Measurements from ENCODE around the gene RCCD1. TPM values are rescaled to one million over a fixed set of nuclear protein-coding genes. Genes with fewer than 3 reads are reported as not detected.

RCCD1 gene
- polyA plus RNA-seq, 1 donor from 2014 or later, result 4.5 TPM

GRCh38 chr15:90947577-90948357 lies 6.9 kb upstream of the RCCD1 start:
- H3K9me2 ChIP-seq (ENCODE audit: insufficient read depth, low read length), result no peaks in the 10 kb centered on the region
- H3K4me3 ChIP-seq (ENCODE audit: low read length), result no peak overlapping the region
- H3K9me3 ChIP-seq (ENCODE audit: low read length), result no peaks in the 10 kb centered on the region
- H3K9ac ChIP-seq (ENCODE audit: low read length), result no peak overlapping the region
- no peaks in the 10 kb centered on the region for H4K20me1 ChIP-seq (ENCODE audit: insufficient read depth)
- no peaks in the 10 kb centered on the region for H3K27me3 ChIP-seq (ENCODE audit: insufficient read depth, low read depth, low read length)
- H3F3A ChIP-seq (ENCODE audit: insufficient read depth, low read length, poor library complexity, severe bottlenecking), result no peaks in the 10 kb centered on the region
- no peak overlapping the region for H3K4me2 ChIP-seq (ENCODE audit: low read length)
- no peaks in the 10 kb centered on the region for H3K79me2 ChIP-seq (replicated peaks; ENCODE audit: insufficient read depth, low read length)
- no peak overlapping the region for H2AFZ ChIP-seq (ENCODE audit: low read depth, low read length)
- TF ChIP-seq POLR2AphosphoS5 (IDR thresholded peaks at IDR 0.05) (no peak), EZH2 (IDR thresholded peaks at IDR 0.05; ENCODE audit: borderline replicate concordance, insufficient read depth, low read length, poor library complexity, severe bottlenecking) (no peak), RAD21 (conservative IDR thresholded peaks at IDR 0.05) (no peak), CTCF (IDR thresholded peaks at IDR 0.05; ENCODE audit: poor library complexity, severe bottlenecking) (no peak), MXI1 (conservative IDR thresholded peaks at IDR 0.05; ENCODE audit: poor library complexity, severe bottlenecking) (no peak), SMC3 (conservative IDR thresholded peaks at IDR 0.05; ENCODE audit: poor library complexity) (no peak), EP300 (conservative IDR thresholded peaks at IDR 0.05; ENCODE audit: poor library complexity, severe bottlenecking) (no peak), TAF1 (IDR thresholded peaks at IDR 0.05; ENCODE audit: low read depth) (no peak)
- TF ChIP-seq, protein P1, sequence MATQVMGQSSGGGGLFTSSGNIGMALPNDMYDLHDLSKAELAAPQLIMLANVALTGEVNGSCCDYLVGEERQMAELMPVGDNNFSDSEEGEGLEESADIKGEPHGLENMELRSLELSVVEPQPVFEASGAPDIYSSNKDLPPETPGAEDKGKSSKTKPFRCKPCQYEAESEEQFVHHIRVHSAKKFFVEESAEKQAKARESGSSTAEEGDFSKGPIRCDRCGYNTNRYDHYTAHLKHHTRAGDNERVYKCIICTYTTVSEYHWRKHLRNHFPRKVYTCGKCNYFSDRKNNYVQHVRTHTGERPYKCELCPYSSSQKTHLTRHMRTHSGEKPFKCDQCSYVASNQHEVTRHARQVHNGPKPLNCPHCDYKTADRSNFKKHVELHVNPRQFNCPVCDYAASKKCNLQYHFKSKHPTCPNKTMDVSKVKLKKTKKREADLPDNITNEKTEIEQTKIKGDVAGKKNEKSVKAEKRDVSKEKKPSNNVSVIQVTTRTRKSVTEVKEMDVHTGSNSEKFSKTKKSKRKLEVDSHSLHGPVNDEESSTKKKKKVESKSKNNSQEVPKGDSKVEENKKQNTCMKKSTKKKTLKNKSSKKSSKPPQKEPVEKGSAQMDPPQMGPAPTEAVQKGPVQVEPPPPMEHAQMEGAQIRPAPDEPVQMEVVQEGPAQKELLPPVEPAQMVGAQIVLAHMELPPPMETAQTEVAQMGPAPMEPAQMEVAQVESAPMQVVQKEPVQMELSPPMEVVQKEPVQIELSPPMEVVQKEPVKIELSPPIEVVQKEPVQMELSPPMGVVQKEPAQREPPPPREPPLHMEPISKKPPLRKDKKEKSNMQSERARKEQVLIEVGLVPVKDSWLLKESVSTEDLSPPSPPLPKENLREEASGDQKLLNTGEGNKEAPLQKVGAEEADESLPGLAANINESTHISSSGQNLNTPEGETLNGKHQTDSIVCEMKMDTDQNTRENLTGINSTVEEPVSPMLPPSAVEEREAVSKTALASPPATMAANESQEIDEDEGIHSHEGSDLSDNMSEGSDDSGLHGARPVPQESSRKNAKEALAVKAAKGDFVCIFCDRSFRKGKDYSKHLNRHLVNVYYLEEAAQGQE (IDR thresholded peaks at IDR 0.05; ENCODE audit: borderline replicate concordance), result no peak
- peaks cover under 1% of the 10 kb centered on the region for H3K36me3 ChIP-seq (ENCODE audit: insufficient read depth, low read length)
- no peak overlapping the region for H3K27ac ChIP-seq (ENCODE audit: low read length)

GRCh38 chr15:90948506-90948905 lies 6.2 kb upstream of the RCCD1 start:
- no peaks in the 10 kb centered on the region for H3K27me3 ChIP-seq (ENCODE audit: insufficient read depth, low read depth, low read length)
- H3K79me2 ChIP-seq (replicated peaks; ENCODE audit: insufficient read depth, low read length), result no peaks in the 10 kb centered on the region
- H3K9ac ChIP-seq (ENCODE audit: low read length), result no peak overlapping the region
- TF ChIP-seq MXI1 (conservative IDR thresholded peaks at IDR 0.05; ENCODE audit: poor library complexity, severe bottlenecking) (no peak), TAF1 (IDR thresholded peaks at IDR 0.05; ENCODE audit: low read depth) (no peak), CTCF (IDR thresholded peaks at IDR 0.05; ENCODE audit: poor library complexity, severe bottlenecking) (no peak), EZH2 (IDR thresholded peaks at IDR 0.05; ENCODE audit: borderline replicate concordance, insufficient read depth, low read length, poor library complexity, severe bottlenecking) (no peak), RAD21 (conservative IDR thresholded peaks at IDR 0.05) (no peak), POLR2AphosphoS5 (IDR thresholded peaks at IDR 0.05) (no peak), EP300 (conservative IDR thresholded peaks at IDR 0.05; ENCODE audit: poor library complexity, severe bottlenecking) (no peak), SMC3 (conservative IDR thresholded peaks at IDR 0.05; ENCODE audit: poor library complexity) (no peak)
- TF ChIP-seq, protein P1 (IDR thresholded peaks at IDR 0.05; ENCODE audit: borderline replicate concordance), result no peak
- H2AFZ ChIP-seq (ENCODE audit: low read depth, low read length), result no peak overlapping the region
- no peaks in the 10 kb centered on the region for H3K9me3 ChIP-seq (ENCODE audit: low read length)
- H3K4me2 ChIP-seq (ENCODE audit: low read length), result no peak overlapping the region
- H3F3A ChIP-seq (ENCODE audit: insufficient read depth, low read length, poor library complexity, severe bottlenecking), result no peaks in the 10 kb centered on the region
- H3K4me3 ChIP-seq (ENCODE audit: low read length), result no peak overlapping the region
- no peak overlapping the region for H3K27ac ChIP-seq (ENCODE audit: low read length)
- no peaks in the 10 kb centered on the region for H3K9me2 ChIP-seq (ENCODE audit: insufficient read depth, low read length)
- no peaks in the 10 kb centered on the region for H3K36me3 ChIP-seq (ENCODE audit: insufficient read depth, low read length)
- H4K20me1 ChIP-seq (ENCODE audit: insufficient read depth), result no peaks in the 10 kb centered on the region

All from neural cell (in vitro differentiated cells).